OCI-LY3 (cell line): Measurements from ENCODE around the gene C1QTNF5.
A peak's percentile ranks its signal among the peaks of the same experiment; 100 is the strongest.

ENCODE experiments used
- H2AFZ ChIP-seq: fragments of 200-600, 300-600 bp; shearing (Covaris generic); 2 replicates; pipeline ENCODE4 v1.6.0; 2014; ENCODE audit warnings: antibody characterized with exemption, low read depth, low read length
- H3K27ac ChIP-seq: fragments of 200-600, 300-600 bp; sonication (generic); 2 replicates; pipeline ENCODE4 v1.5.1; 2014; ENCODE audit warnings: mild to moderate bottlenecking, low read length, moderate library complexity, mixed read lengths
- H3K27me3 ChIP-seq: fragments of 200-600, 300-600 bp; sonication (generic); 2 replicates; pipeline ENCODE4 v1.6.1; 2014; ENCODE audit warnings: low read depth, low read length, mixed read lengths
- H3K36me3 ChIP-seq: fragments of 200-600, 300-600 bp; sonication (generic); replicated peaks from 2 replicates; pipeline ENCODE3; 2014; ENCODE audit warnings: low read depth, low read length, mixed read lengths
- H3K4me1 ChIP-seq: fragments of 300-600, 200-600 bp; sonication (generic); 2 replicates; pipeline ENCODE4 v1.6.1; 2014; ENCODE audit warnings: low read length, mixed read lengths
- H3K4me2 ChIP-seq: fragments of 200-600, 300-600 bp; sonication (generic); 2 replicates; pipeline ENCODE4 v1.6.1; 2014; ENCODE audit warnings: low read length, mixed read lengths
- H3K4me3 ChIP-seq: fragments of 300-600, 200-600 bp; sonication (generic); 2 replicates; pipeline ENCODE4 v1.5.1; 2014; ENCODE audit warnings: antibody characterized with exemption, mild to moderate bottlenecking, low read length, moderate library complexity
- H3K79me2 ChIP-seq: fragments of 300-600, 200-600 bp; shearing (Covaris generic); 2 replicates; pipeline ENCODE4 v1.6.1; 2014; ENCODE audit warnings: mild to moderate bottlenecking, low read length, mixed read lengths
- H3K9ac ChIP-seq: fragments of 300-600, 200-600 bp; shearing (Covaris generic); 2 replicates; pipeline ENCODE4 v1.6.0; 2014; ENCODE audit warnings: mild to moderate bottlenecking, low read length, moderate library complexity
- H3K9me3 ChIP-seq: fragments of 200-600, 300-600 bp; shearing (Covaris generic); 2 replicates; pipeline ENCODE4 v1.6.1; 2014; ENCODE audit warnings: low read length, mixed read lengths; ENCODE audit not compliant: insufficient read depth
- H4K20me1 ChIP-seq: fragments of 200-600, 300-600 bp; sonication (generic); 2 replicates; pipeline ENCODE4 v1.6.1; 2016; ENCODE audit warnings: low read length, mixed read lengths; ENCODE audit not compliant: insufficient read depth
- EZH2phosphoT487 ChIP-seq: fragments of 200-600 bp; shearing (Covaris generic); IDR thresholded peaks from 2 replicates; pipeline ENCODE4 v1.6.1; 2018; ENCODE audit warnings: antibody characterized with exemption, mixed run types, low read depth
- TF ChIP-seq, protein P1 (sequence below): fragments of 200-600, 300-600 bp; sonication (generic); IDR thresholded peaks from 2 replicates; pipeline ENCODE4 v1.5.1; 2014; ENCODE audit warnings: antibody characterized with exemption, low read length, low read depth

C1QTNF5 gene

DNA sequence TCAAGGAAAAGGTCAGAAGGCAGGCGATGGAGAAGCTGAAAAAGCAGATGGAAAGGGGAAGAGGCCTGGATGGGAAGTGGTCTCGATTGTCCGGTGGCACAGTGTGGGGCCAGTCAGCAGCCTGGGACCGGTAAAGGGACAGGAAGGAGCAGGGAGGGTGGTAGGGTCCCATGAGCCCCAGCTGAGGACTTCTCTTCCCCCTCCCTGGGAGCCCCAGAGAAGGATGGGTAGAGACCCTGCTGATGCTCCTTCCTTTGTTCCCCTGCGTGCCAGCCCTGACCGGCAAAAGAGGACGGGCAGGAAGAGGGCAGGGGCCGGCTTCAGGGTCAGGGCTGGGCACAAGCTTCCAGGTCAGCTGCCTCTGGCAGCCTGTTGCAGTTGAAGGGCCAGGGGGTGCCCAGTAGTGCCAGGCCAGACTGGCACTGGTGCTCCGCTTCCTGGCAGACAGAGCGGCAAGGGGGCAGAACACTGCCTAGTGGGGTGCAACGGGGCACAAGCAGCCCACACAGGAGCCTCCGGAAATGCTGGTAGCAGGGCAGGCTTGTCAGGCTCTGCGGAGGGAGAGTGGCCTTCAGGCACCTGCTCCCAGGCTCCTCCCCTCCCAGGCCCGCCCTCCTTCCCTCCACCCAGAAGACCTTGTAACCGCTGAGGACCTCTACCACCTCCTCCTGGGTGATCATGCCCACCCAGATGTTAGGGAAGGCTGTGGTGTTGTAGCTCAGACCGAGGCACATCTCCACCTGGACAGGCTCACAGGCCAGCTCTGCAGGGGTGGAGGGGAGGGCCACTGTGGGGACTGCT lies 739 bp upstream of the C1QTNF5 start:
- no peak for TF ChIP-seq EZH2phosphoT487
- TF ChIP-seq, protein P1, sequence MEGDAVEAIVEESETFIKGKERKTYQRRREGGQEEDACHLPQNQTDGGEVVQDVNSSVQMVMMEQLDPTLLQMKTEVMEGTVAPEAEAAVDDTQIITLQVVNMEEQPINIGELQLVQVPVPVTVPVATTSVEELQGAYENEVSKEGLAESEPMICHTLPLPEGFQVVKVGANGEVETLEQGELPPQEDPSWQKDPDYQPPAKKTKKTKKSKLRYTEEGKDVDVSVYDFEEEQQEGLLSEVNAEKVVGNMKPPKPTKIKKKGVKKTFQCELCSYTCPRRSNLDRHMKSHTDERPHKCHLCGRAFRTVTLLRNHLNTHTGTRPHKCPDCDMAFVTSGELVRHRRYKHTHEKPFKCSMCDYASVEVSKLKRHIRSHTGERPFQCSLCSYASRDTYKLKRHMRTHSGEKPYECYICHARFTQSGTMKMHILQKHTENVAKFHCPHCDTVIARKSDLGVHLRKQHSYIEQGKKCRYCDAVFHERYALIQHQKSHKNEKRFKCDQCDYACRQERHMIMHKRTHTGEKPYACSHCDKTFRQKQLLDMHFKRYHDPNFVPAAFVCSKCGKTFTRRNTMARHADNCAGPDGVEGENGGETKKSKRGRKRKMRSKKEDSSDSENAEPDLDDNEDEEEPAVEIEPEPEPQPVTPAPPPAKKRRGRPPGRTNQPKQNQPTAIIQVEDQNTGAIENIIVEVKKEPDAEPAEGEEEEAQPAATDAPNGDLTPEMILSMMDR: no peak
- H3K9ac ChIP-seq: no peak overlapping the region
- peaks cover 9% of the 10 kb centered on the region for H3K36me3 ChIP-seq
- H3K4me3 ChIP-seq: no peak overlapping the region
- peaks cover 7% of the 10 kb centered on the region; the same call in 1 of the 2 replicates for H3K27me3 ChIP-seq
- no peaks in the 10 kb centered on the region; the same call in 1 of the 2 replicates for H4K20me1 ChIP-seq
- no peak overlapping the region for H3K27ac ChIP-seq
- H3K4me1 ChIP-seq: peaks cover 6% of the 10 kb centered on the region; the same call in 1 of the 2 replicates
- no peaks in the 10 kb centered on the region for H3K9me3 ChIP-seq
- H3K4me2 ChIP-seq: no peak overlapping the region
- H3K79me2 ChIP-seq: peaks cover 9% of the 10 kb centered on the region; the same call in 1 of the 2 replicates
- H2AFZ ChIP-seq: no peak overlapping the region

DNA sequence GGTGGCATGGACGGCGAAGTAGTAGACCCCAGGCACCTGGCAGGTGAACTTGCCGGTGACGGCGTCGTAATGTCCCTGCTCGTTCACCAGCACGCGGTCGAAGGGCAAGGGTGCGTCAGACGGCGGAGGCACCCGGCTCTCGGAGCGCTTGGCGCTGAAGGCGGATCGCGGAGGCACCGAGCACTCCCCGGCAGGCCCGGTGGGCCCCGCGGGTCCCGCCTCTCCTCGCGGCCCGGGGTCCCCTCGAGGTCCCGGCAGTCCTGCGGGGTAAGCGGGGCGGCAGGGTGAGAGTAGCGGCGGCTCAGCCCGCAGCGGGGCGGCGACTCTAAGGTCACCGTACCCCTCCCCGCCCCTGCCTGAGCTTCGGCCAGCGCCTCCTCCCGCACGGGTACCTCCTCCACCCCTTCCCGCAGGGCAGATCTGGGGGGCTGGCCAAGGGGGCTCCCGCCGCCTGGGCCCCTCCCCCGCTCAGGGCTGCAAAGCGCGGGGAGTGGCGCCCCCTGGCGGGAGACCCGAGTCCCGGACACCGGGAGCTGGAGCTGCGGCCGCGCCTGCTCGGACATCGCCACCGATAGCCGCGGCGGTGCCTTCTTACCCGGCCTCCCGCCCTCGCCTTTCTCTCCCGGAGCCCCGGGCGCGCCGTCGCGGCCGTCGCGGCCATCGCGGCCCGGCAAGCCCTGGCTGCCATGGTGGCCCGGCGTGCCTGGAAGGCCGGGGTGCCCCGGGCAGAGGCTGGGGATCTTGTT lies 921 bp downstream of the C1QTNF5 start:
- no peak overlapping the region for H2AFZ ChIP-seq
- H3K4me1 ChIP-seq: peaks cover 15% of the 10 kb centered on the region
- H3K9ac ChIP-seq: no peak overlapping the region
- peaks cover 24% of the 10 kb centered on the region for H3K79me2 ChIP-seq
- no peaks in the 10 kb centered on the region for H3K9me3 ChIP-seq
- no peaks in the 10 kb centered on the region; the same call in 1 of the 2 replicates for H4K20me1 ChIP-seq
- peaks cover 4% of the 10 kb centered on the region; the same call in 1 of the 2 replicates for H3K27me3 ChIP-seq
- H3K4me2 ChIP-seq: no peak overlapping the region
- TF ChIP-seq, protein P1: peak; percentile 12; the same call in 1 of the 2 replicates
- TF ChIP-seq EZH2phosphoT487: no peak
- no peak overlapping the region for H3K27ac ChIP-seq
- H3K4me3 ChIP-seq: no peak overlapping the region
- H3K36me3 ChIP-seq: peaks cover 9% of the 10 kb centered on the region

DNA sequence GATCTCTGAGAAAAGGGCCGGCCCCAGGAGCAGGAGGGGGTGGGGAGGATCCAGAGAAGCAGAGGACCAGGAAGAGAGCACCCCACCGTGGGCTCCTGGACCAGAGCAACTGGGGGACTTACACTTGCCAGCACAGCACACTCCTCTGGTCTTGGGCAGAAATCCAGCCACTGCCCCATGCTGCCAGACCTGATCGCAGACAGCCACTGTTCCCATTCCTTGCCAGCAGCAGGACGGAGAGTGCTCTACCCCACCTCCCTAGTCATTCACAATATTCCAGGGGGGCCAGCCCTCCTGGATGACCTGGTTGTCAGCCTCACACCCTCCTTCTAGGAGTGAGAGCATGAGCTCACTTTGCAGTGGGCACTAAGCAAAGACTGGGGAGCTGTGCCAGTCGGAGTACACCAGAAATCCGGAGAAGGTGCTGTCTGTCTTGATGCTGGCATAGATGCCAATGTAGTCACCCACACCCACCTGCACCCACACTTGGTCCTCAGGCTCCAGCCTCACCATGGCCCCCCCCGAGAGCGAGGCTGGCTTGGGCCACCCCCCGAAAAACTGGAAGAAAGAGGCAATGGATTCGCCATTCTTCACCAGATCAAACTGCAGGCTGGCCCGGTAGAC lies 1.6 kb downstream of the C1QTNF5 start:
- Histone ChIP-seq H3K4me1 (peaks cover 15% of the 10 kb centered on the region), H3K4me3 (no peak overlapping the region), H2AFZ (no peak overlapping the region), H3K36me3 (peaks cover 9% of the 10 kb centered on the region), H3K27me3 (peaks cover 4% of the 10 kb centered on the region; the same call in 1 of the 2 replicates), H4K20me1 (no peaks in the 10 kb centered on the region; the same call in 1 of the 2 replicates), H3K9me3 (no peaks in the 10 kb centered on the region), H3K79me2 (peaks cover 28% of the 10 kb centered on the region), H3K4me2 (no peak overlapping the region), H3K9ac (no peak overlapping the region), H3K27ac (no peak overlapping the region)
- TF ChIP-seq, protein P1: no peak
- TF ChIP-seq EZH2phosphoT487: no peak
